T-cell (primary cell): Measurements from ENCODE around the gene GTF2F1. TPM values are rescaled to one million over a fixed set of nuclear protein-coding genes. Genes with fewer than 3 reads are reported as not detected.
"Not testable (repeated sequence)": the region's sequence is repeated elsewhere in the genome, so short reads cannot be mapped to it uniquely, and the experiment has no call there.

Experiments
- ATAC-seq, 4 experiments: fragments of 200-7000 bp in 3 of 4; fragments of 150-1000 bp in 1 of 4; cut with Tn5 transposase; replicated peaks in 1 of 4; 1 replicate in 3 of 4; 2 replicates in 1 of 4; pipeline ENCODE4 v1.10.0; 2021; ENCODE audit warnings: moderate library complexity in 3 of 4, mild to moderate bottlenecking in 2 of 4, moderate number of reproducible peaks in 1 of 4
- CTCF ChIA-PET, 2 donors: fragments of 300-600 bp; sonication (Branson Sonifier 250); formaldehyde crosslinking; loops; one replicate each; lab custom pipeline; 2022; ENCODE audit warnings: antibody characterized with exemption in 2 of 2; lab: Charles Lee
- POLR2A ChIA-PET, 2 donors: fragments of 300-600 bp; sonication (Branson Sonifier 250); formaldehyde crosslinking; loops; one replicate each; lab custom pipeline; 2022; ENCODE audit warnings: antibody characterized with exemption in 2 of 2; lab: Charles Lee
- DNase-seq, 35 experiments: peaks; one replicate each; pipeline versions ENCODE4 v3.0.0 to v3.0.0-alpha.2; 2013 to 2023
- H3K27ac ChIP-seq: one replicate; pipeline ENCODE4 v1.5.1; 2013; ENCODE audit warnings: low read length
- H3K27me3 ChIP-seq, 2 experiments: replicated peaks in 1 of 2; 1 replicate in 1 of 2; 2 replicates in 1 of 2; pipeline versions ENCODE4 v1.6.1 to v1.7.0; 2013; ENCODE audit warnings: low read length in 1 of 2, mixed read lengths in 1 of 2; ENCODE audit not compliant: control insufficient read depth in 2 of 2, insufficient read depth in 2 of 2; ENCODE audit errors: extremely low read depth in 1 of 2
- H3K36me3 ChIP-seq, 2 donors: 1 replicate in 1 of 2; 2 replicates in 1 of 2; pipeline versions ENCODE4 v1.6.1 to v1.7.0; 2013; ENCODE audit warnings: low read length in 1 of 2; ENCODE audit not compliant: control insufficient read depth in 2 of 2, insufficient read depth in 1 of 2; ENCODE audit errors: extremely low read depth in 1 of 2
- H3K4me1 ChIP-seq, 2 experiments: 1 replicate in 1 of 2; 2 replicates in 1 of 2; pipeline versions ENCODE4 v1.6.1 to v1.7.0; 2013; ENCODE audit warnings: low read length in 2 of 2, mixed read lengths in 1 of 2; ENCODE audit not compliant: insufficient read depth in 2 of 2, control insufficient read depth in 1 of 2; ENCODE audit errors: extremely low read depth in 1 of 2
- H3K4me3 ChIP-seq, 2 donors: 1 replicate in 1 of 2; 2 replicates in 1 of 2; pipeline versions ENCODE4 v1.5.1 to v1.7.0; 2013; ENCODE audit warnings: mild to moderate bottlenecking in 2 of 2, low read length in 1 of 2, moderate library complexity in 1 of 2; ENCODE audit not compliant: control insufficient read depth in 1 of 2; ENCODE audit errors: extremely low read depth in 1 of 2
- H3K9me3 ChIP-seq: 2 replicates; pipeline ENCODE4 v1.7.0; 2013
- H3K27ac Mint-ChIP-seq, 2 donors: one replicate each; pipeline ENCODE4 v1.8.0; 2020 to 2021; ENCODE audit warnings: mild to moderate bottlenecking in 2 of 2, mixed read lengths in 2 of 2
- H3K27me3 Mint-ChIP-seq, 2 donors: one replicate each; pipeline ENCODE4 v1.8.0; 2021 to 2022; ENCODE audit warnings: mixed read lengths in 2 of 2
- H3K36me3 Mint-ChIP-seq: one replicate; pipeline ENCODE4 v1.8.0; 2021; ENCODE audit warnings: mixed read lengths
- H3K4me1 Mint-ChIP-seq, 3 donors: one replicate each; pipeline ENCODE4 v1.8.0; 2020 to 2022; ENCODE audit warnings: mixed read lengths in 3 of 3, mild to moderate bottlenecking in 1 of 3
- H3K4me3 Mint-ChIP-seq, 3 donors: one replicate each; pipeline ENCODE4 v1.8.0; 2020 to 2022; ENCODE audit warnings: mild to moderate bottlenecking in 3 of 3, mixed read lengths in 3 of 3, moderate library complexity in 3 of 3
- H3K9me3 Mint-ChIP-seq, 3 donors: one replicate each; pipeline ENCODE4 v1.8.0; 2020 to 2022; ENCODE audit warnings: mixed read lengths in 3 of 3
- whole genome bisulfite sequencing: methylation state at CpG from one replicate; pipeline ENCODE4 v1.1.5; 2013; ENCODE audit warnings: missing lambda C conversion rate; ENCODE audit not compliant: insufficient coverage; 5-methylcytosine and 5-hydroxymethylcytosine counted together
- total RNA-seq, 35 experiments: library from RNA in 6 of 35; stranded (reverse) in 6 of 35; fragments of 120-200 nt in 1 of 35; gene quantifications; one replicate each; pipeline versions ENCODE4 v1.2.1 to v1.2.4 and lab custom pipeline; 2013 to 2026

Gene GTF2F1
- total RNA-seq, 5 donors from 2014 or later (not counting 1 experiment from before 2014, with no cell fraction given), result 52.6 to 63.1 (median 60.3) TPM

DNA sequence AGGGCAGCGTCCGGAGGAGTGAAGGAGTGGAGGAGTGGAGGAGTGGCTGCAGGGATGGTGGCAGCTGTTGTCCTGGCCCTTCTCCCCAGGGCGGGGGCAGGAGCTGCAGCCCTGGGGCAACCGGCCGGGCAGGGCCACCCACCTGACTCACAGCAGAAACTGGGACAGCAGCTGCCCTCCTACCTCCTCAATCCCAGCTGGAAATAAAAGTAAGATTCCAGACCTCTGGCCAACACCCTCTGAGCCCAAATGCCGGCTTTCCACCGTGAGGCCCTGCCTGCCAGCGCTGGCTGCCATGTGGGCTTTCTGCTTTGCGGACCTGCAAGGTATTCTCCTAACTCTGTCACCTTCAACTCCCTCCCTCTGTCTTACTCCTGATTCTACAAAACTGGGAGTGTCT, 35.0 kb downstream of the GTF2F1 start:
- Mint-ChIP-seq H3K36me3 (peaks cover 4% of the 10 kb centered on the region), H3K27ac (no peak overlapping the region), H3K9me3 (no peaks in the 10 kb centered on the region), H3K4me1 (peaks cover 12 to 19% (median 13%) of the 10 kb centered on the region in 3 donors), H3K27me3 (no peaks in the 10 kb centered on the region), H3K4me3 (no peak overlapping the region)
- ATAC-seq (no peak), DNase-seq (no peak)
- no peaks in the 10 kb centered on the region for H3K27me3 ChIP-seq
- POLR2A ChIA-PET, result no interaction called here
- no peak overlapping the region for H3K27ac ChIP-seq
- CTCF ChIA-PET, result no interaction called here
- 89% methylated on average over 7 of the region's 9 CpGs for WGBS
- H3K36me3 ChIP-seq, result peaks cover 0 to under 1% of the 10 kb centered on the region in 2 donors
- no peaks in the 10 kb centered on the region for H3K9me3 ChIP-seq
- peaks cover 3 to 20% of the 10 kb centered on the region in 2 experiments for H3K4me1 ChIP-seq
- no peak overlapping the region for H3K4me3 ChIP-seq

DNA sequence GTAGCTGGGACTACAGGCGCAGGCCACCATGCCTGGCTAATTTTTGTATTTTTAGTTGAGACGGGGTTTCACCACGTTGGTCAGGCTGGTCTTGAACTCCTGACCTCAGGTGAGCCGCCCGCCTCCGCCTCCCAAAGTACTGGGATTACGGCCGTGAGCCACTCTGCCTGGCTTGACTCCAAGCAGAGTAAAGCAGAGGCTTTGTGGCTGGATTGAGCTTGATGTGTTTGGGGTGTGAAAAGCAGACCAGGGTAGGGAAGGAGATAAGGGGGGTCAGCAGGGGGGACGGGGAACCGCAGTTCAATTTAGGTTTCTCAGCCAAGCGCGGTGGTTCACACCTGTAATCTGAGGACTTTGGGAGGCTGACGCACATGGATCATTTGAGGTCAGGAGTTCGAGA, 35.8 kb downstream of the GTF2F1 start:
- DNase-seq (no peak), ATAC-seq (no peak)
- 93% methylated on average over 9 of the region's 14 CpGs for WGBS
- ChIA-PET POLR2A (no interaction called here), CTCF (interaction anchor here in 1 of 2 donors (0.6 kb wide), 1 partner anchor 1680 kb away, joined by 3 read pairs; no protein-coding TSS in a partner anchor)
- no peak overlapping the region for H3K27ac ChIP-seq
- no peaks in the 10 kb centered on the region for H3K9me3 ChIP-seq
- peaks cover 0 to 11% of the 10 kb centered on the region in 2 experiments for H3K4me1 ChIP-seq
- no peaks in the 10 kb centered on the region for H3K27me3 ChIP-seq
- peaks cover 7% of the 10 kb centered on the region for H3K36me3 Mint-ChIP-seq
- H3K4me3 Mint-ChIP-seq, result no peak overlapping the region
- H3K4me3 ChIP-seq, result no peak overlapping the region
- H3K9me3 Mint-ChIP-seq, result no peaks in the 10 kb centered on the region
- H3K27me3 Mint-ChIP-seq, result no peaks in the 10 kb centered on the region
- H3K36me3 ChIP-seq, result peaks cover 0 to 9% of the 10 kb centered on the region in 2 donors
- no peak overlapping the region for H3K27ac Mint-ChIP-seq
- H3K4me1 Mint-ChIP-seq, result peaks cover 5 to 10% (median 5%) of the 10 kb centered on the region in 3 donors

DNA sequence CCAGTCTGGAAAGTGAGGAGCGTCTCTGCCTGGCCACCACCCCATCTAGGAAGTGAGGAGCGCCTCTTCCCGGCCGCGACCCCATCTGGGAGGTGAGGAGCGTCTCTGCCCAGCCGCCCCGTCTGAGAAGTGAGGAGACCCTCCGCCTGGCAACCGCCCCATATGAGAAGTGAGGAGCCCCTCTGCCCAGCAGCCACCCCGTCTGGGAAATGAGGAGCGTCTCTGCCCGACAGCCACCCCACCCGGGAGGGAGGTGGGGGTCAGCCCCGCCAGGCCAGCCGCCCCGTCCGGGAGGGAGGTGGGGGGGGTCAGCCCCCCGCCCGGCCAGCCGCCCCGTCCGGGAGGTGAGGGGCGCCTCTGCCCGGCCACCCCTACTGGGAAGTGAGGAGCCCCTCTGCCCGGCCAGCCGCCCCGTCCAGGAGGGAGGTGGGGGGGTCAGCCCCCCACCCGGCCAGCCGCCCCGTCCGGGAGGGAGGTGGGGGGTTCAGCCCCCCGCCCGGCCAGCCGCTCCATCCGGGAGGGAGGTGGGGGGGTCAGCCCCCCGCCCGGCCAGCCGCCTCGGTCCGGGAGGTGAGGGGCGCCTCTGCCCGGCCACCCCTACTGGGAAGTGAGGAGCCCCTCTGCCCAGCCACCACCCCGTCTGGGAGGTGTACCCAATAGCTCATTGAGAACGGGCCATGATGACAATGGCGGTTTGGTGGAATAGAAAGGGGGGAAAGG, 37.5 kb downstream of the GTF2F1 start:
- H3K36me3 Mint-ChIP-seq, result peaks cover 11% of the 10 kb centered on the region
- H3K27ac ChIP-seq, H3K27me3 Mint-ChIP-seq, H3K4me1 ChIP-seq, H3K4me3 ChIP-seq, H3K9me3 Mint-ChIP-seq, H3K4me1 Mint-ChIP-seq, H3K27me3 ChIP-seq, CTCF ChIA-PET, ATAC-seq, H3K9me3 ChIP-seq, POLR2A ChIA-PET, H3K4me3 Mint-ChIP-seq, H3K27ac Mint-ChIP-seq, DNase-seq: not testable (repeated sequence)
- 100% methylated on average over 6 of the region's 46 CpGs for WGBS
- peaks cover 3 to 14% of the 10 kb centered on the region in 2 donors for H3K36me3 ChIP-seq

DNA sequence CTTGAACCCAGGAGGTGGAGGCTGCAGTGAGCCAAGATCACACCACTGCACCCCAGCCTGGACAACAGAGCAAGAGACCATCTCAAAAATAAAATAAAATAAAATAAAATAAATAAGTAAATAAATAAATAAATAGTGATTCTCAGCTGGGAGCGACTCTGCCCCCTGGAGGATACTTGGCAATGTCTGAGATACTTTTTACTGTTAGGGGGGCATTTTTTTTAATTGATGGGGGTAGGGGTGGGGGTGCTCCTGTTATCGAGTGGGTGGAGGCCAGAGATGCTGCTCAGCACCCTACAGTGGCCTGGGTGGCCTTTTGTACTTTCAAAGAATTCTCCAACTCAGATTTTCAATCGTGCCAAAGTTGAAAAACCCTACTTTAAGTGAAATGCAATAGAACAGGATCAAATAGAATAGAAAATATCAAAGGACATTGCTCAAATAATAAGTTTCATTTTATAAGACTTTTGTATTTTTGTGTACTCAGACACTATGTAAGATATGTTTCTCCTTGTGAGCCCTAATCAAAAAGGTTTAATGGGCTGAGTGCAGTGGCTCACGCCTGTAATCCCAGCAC, 38.8 kb downstream of the GTF2F1 start:
- Histone ChIP-seq H3K9me3 (no peaks in the 10 kb centered on the region), H3K4me3 (no peak overlapping the region), H3K27me3 (no peaks in the 10 kb centered on the region), H3K36me3 (peaks cover 6 to 19% of the 10 kb centered on the region in 2 donors), H3K27ac (no peak overlapping the region), H3K4me1 (no peaks in the 10 kb centered on the region)
- ATAC-seq, result no peak
- no CpG with 5 or more reads among the region's 4 CpGs for WGBS
- Mint-ChIP-seq H3K36me3 (peaks cover 11% of the 10 kb centered on the region), H3K4me1 (no peaks in the 10 kb centered on the region), H3K27me3 (no peaks in the 10 kb centered on the region), H3K9me3 (no peaks in the 10 kb centered on the region), H3K4me3 (no peak overlapping the region), H3K27ac (no peak overlapping the region)
- ChIA-PET POLR2A (no interaction called here), CTCF (interaction anchor here in 1 of 2 donors (0.6 kb wide), 1 partner anchor 176 kb away, joined by 4 read pairs; no protein-coding TSS in a partner anchor)
- DNase-seq, result no peak

DNA sequence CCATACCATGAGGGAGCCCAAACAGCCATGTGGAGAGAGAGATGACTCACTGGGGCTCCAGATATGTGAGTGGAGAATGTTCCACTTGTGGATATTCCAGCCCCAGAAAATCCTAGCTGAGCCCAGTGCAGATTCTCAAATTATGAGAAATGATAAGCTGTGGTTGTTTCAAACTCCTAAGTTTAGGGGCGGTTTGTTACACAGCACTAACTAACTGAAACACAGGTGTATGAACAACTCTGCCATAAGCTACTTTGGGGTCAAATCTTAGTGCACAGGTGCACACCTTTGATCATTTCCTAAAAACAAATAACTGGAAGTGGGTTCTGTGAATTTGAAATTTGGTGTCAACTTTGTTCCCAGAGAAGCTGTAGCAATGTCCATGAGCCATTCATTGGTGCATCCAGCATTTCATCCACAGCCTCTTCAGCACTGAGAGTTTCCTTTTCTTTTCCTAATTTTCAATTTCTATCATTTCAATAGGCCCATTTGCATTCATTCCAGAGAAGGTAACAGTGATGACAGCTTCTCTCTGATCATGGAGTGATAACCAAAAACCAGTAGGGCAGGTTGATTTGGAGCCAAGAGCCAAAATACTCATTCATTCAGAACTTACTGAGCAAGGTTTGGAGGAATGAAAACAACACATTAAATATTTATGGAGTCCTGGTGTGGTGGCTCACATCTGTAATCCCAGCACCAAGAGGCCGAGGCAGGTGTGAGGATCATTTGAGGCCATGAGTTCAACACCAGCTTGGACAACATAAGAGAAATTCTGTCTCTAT, 40.4 kb downstream of the GTF2F1 start:
- DNase-seq (no peak), ATAC-seq (no peak)
- peaks cover 17% of the 10 kb centered on the region for H3K36me3 Mint-ChIP-seq
- Histone ChIP-seq H3K9me3 (no peaks in the 10 kb centered on the region), H3K27ac (no peak overlapping the region), H3K4me3 (no peak overlapping the region), H3K4me1 (no peaks in the 10 kb centered on the region), H3K27me3 (no peaks in the 10 kb centered on the region), H3K36me3 (peaks cover 6 to 19% of the 10 kb centered on the region in 2 donors)
- H3K4me3 Mint-ChIP-seq, result no peak overlapping the region
- H3K27ac Mint-ChIP-seq, result no peak overlapping the region
- no peaks in the 10 kb centered on the region for H3K4me1 Mint-ChIP-seq
- WGBS, result 67% methylated on average over 1 of the region's 2 CpGs
- H3K27me3 Mint-ChIP-seq, result no peaks in the 10 kb centered on the region
- ChIA-PET POLR2A (no interaction called here), CTCF (interaction anchor here in 1 of 2 donors (0.7 kb wide), 1 partner anchor 281 kb away, joined by 5 read pairs; no protein-coding TSS in a partner anchor)
- no peaks in the 10 kb centered on the region for H3K9me3 Mint-ChIP-seq

DNA sequence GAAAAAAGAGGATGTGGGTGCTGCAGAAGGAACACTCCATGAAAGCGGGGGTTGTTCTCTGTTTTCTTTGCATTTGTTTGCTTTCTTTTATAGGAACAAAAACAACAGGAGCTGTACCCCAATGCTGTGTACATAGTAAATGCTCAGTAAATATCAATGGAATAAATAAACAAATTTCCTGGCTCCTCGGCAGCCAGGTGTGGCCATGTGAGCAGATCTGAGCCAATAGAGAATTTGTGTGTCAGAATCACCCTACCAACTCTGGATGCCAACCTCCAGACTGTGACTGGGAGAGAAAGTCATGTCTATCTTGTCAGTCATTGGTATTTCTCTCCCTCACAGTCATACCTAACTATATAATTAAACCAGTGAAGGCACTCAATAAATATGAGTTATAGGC, 42.3 kb downstream of the GTF2F1 start:
- H3K27ac ChIP-seq, result no peak overlapping the region
- no peak for ATAC-seq
- Mint-ChIP-seq H3K4me1 (no peaks in the 10 kb centered on the region), H3K36me3 (peaks cover 21% of the 10 kb centered on the region), H3K9me3 (no peaks in the 10 kb centered on the region), H3K27me3 (no peaks in the 10 kb centered on the region), H3K4me3 (no peak overlapping the region), H3K27ac (no peak overlapping the region)
- H3K9me3 ChIP-seq, result no peaks in the 10 kb centered on the region
- ChIA-PET CTCF (no interaction called here), POLR2A (no interaction called here)
- H3K27me3 ChIP-seq, result no peaks in the 10 kb centered on the region
- no peak for DNase-seq
- H3K36me3 ChIP-seq, result peaks cover 6 to 28% of the 10 kb centered on the region in 2 donors
- WGBS, result no CpG with 5 or more reads among the region's 2 CpGs
- H3K4me3 ChIP-seq, result no peak overlapping the region
- H3K4me1 ChIP-seq, result no peaks in the 10 kb centered on the region
